Measurements from ENCODE around the gene PCBD1. TPM values are rescaled to one million over a fixed set of nuclear protein-coding genes. Genes with fewer than 3 reads are reported as not detected.
A peak's percentile ranks its signal among the peaks of the same experiment; 100 is the strongest.

PCBD1 gene
- total RNA-seq, 1 donor from 2014 or later, result 54.6 TPM

GRCh38 chr10:70872291-70872690 is 16.1 kb downstream of the PCBD1 start:
- Histone ChIP-seq H3K4me1 (ENCODE audit: insufficient read depth, low read length) (no peaks in the 10 kb centered on the region), H3K9me3 (ENCODE audit: insufficient read depth, low read depth, low read length) (no peaks in the 10 kb centered on the region), H3K27me3 (ENCODE audit: insufficient read depth, low read length) (no peaks in the 10 kb centered on the region), H3K4me2 (ENCODE audit: low read length) (no peak overlapping the region), H3K4me3 (ENCODE audit: insufficient read depth, low read depth, low read length) (no peak overlapping the region), H3K9ac (ENCODE audit: low read length) (no peak overlapping the region), H3K27ac (ENCODE audit: low read depth, low read length) (no peak overlapping the region), H4K20me1 (ENCODE audit: insufficient read depth, low read length) (no peaks in the 10 kb centered on the region), H3K36me3 (ENCODE audit: insufficient read depth, low read length) (peaks cover 47% of the 10 kb centered on the region), H2AFZ (ENCODE audit: low read depth, low read length) (no peak overlapping the region), H3K79me2 (ENCODE audit: insufficient read depth, low read length) (no peaks in the 10 kb centered on the region)
- Mint-ChIP-seq H3K27ac (ENCODE audit: unreplicated experiment) (no peak overlapping the region), H3K4me3 (ENCODE audit: unreplicated experiment) (no peak overlapping the region), H3K36me3 (ENCODE audit: low read depth, unreplicated experiment) (peaks cover 37% of the 10 kb centered on the region), H3K9me3 (ENCODE audit: unreplicated experiment) (no peaks in the 10 kb centered on the region), H3K27me3 (ENCODE audit: low read depth, unreplicated experiment) (no peaks in the 10 kb centered on the region), H3K4me1 (ENCODE audit: low read depth, unreplicated experiment) (peaks cover 2% of the 10 kb centered on the region)
- FAIRE-seq (no peak), DNase-seq (ENCODE audit: low read depth) (no peak)
- TF ChIP-seq CTCF (IDR thresholded peaks at IDR 0.05; ENCODE audit: insufficient read depth, low read depth, low read length), result no peak
- no peak for TF ChIP-seq EZH2 (IDR thresholded peaks at IDR 0.05; ENCODE audit: insufficient read depth, low read length)

- H3K4me2 ChIP-seq (ENCODE audit: low read length), result no peak overlapping the region
- H3K9me3 ChIP-seq (ENCODE audit: insufficient read depth, low read depth, low read length), result no peaks in the 10 kb centered on the region
- H3K36me3 ChIP-seq (ENCODE audit: insufficient read depth, low read length), result peaks cover 14% of the 10 kb centered on the region
- no peaks in the 10 kb centered on the region for H3K79me2 ChIP-seq (ENCODE audit: insufficient read depth, low read length)
- Mint-ChIP-seq H3K27ac (ENCODE audit: unreplicated experiment) (no peak overlapping the region), H3K27me3 (ENCODE audit: low read depth, unreplicated experiment) (no peaks in the 10 kb centered on the region), H3K4me1 (ENCODE audit: low read depth, unreplicated experiment) (peaks cover 35% of the 10 kb centered on the region), H3K4me3 (ENCODE audit: unreplicated experiment) (peak overlapping the region; percentile 2), H3K9me3 (ENCODE audit: unreplicated experiment) (no peaks in the 10 kb centered on the region), H3K36me3 (ENCODE audit: low read depth, unreplicated experiment) (peaks cover 14% of the 10 kb centered on the region)
- H3K9ac ChIP-seq (ENCODE audit: low read length), result no peak overlapping the region
- no peaks in the 10 kb centered on the region for H3K4me1 ChIP-seq (ENCODE audit: insufficient read depth, low read length)
- FAIRE-seq (no peak), DNase-seq (ENCODE audit: low read depth) (peak; percentile 56)
- H3K27me3 ChIP-seq (ENCODE audit: insufficient read depth, low read length), result no peaks in the 10 kb centered on the region
- TF ChIP-seq EZH2 (IDR thresholded peaks at IDR 0.05; ENCODE audit: insufficient read depth, low read length) (no peak), CTCF (IDR thresholded peaks at IDR 0.05; ENCODE audit: insufficient read depth, low read depth, low read length) (no peak)
- H3K4me3 ChIP-seq (ENCODE audit: insufficient read depth, low read depth, low read length), result no peak overlapping the region
- H4K20me1 ChIP-seq (ENCODE audit: insufficient read depth, low read length), result no peaks in the 10 kb centered on the region
- no peak overlapping the region for H2AFZ ChIP-seq (ENCODE audit: low read depth, low read length)
- no peak overlapping the region for H3K27ac ChIP-seq (ENCODE audit: low read depth, low read length)
Measured at GRCh38 chr10:70866424-70866823, 21.9 kb downstream of the PCBD1 start.

GRCh38 chr10:70864935-70865334 is 23.4 kb downstream of the PCBD1 start:
- H3K4me1 Mint-ChIP-seq (ENCODE audit: low read depth, unreplicated experiment), result peaks cover 35% of the 10 kb centered on the region
- H2AFZ ChIP-seq (ENCODE audit: low read depth, low read length), result no peak overlapping the region
- H3K36me3 Mint-ChIP-seq (ENCODE audit: low read depth, unreplicated experiment), result peaks cover 21% of the 10 kb centered on the region
- H3K4me3 Mint-ChIP-seq (ENCODE audit: unreplicated experiment), result no peak overlapping the region
- H4K20me1 ChIP-seq (ENCODE audit: insufficient read depth, low read length), result no peaks in the 10 kb centered on the region
- DNase-seq (ENCODE audit: low read depth) (no peak), FAIRE-seq (no peak)
- peaks cover 13% of the 10 kb centered on the region for H3K36me3 ChIP-seq (ENCODE audit: insufficient read depth, low read length)
- no peak overlapping the region for H3K9ac ChIP-seq (ENCODE audit: low read length)
- no peaks in the 10 kb centered on the region for H3K79me2 ChIP-seq (ENCODE audit: insufficient read depth, low read length)
- no peak for TF ChIP-seq CTCF (IDR thresholded peaks at IDR 0.05; ENCODE audit: insufficient read depth, low read depth, low read length)
- TF ChIP-seq EZH2 (IDR thresholded peaks at IDR 0.05; ENCODE audit: insufficient read depth, low read length), result no peak
- H3K9me3 Mint-ChIP-seq (ENCODE audit: unreplicated experiment), result no peaks in the 10 kb centered on the region
- H3K27ac ChIP-seq (ENCODE audit: low read depth, low read length), result no peak overlapping the region
- no peak overlapping the region for H3K4me2 ChIP-seq (ENCODE audit: low read length)
- H3K4me1 ChIP-seq (ENCODE audit: insufficient read depth, low read length), result no peaks in the 10 kb centered on the region
- no peaks in the 10 kb centered on the region for H3K9me3 ChIP-seq (ENCODE audit: insufficient read depth, low read depth, low read length)
- H3K27me3 Mint-ChIP-seq (ENCODE audit: low read depth, unreplicated experiment), result no peaks in the 10 kb centered on the region
- H3K4me3 ChIP-seq (ENCODE audit: insufficient read depth, low read depth, low read length), result no peak overlapping the region
- H3K27me3 ChIP-seq (ENCODE audit: insufficient read depth, low read length), result no peaks in the 10 kb centered on the region
- H3K27ac Mint-ChIP-seq (ENCODE audit: unreplicated experiment), result peak overlapping the region; percentile 38
